KMS-11 (cell line): ENCODE results near the gene EVC2.
A peak's percentile ranks its signal among the peaks of the same experiment; 100 is the strongest.

ENCODE experiments used
- H2AFZ ChIP-seq: fragments of 200-600 bp; sonication (generic); 2 replicates; pipeline ENCODE4 v1.6.1; 2016; ENCODE audit warnings: antibody characterized with exemption, mixed run types, low read depth
- H3K27ac ChIP-seq: fragments of 200-600 bp; sonication (generic); 2 replicates; pipeline ENCODE4 v1.6.1; 2016; ENCODE audit warnings: mild to moderate bottlenecking, mixed run types
- H3K27me3 ChIP-seq: fragments of 200-600 bp; sonication (generic); 2 replicates; pipeline ENCODE4 v1.6.1; 2017; ENCODE audit warnings: mild to moderate bottlenecking, low read depth, mixed run types, moderate library complexity; ENCODE audit not compliant: insufficient read depth
- H3K36me3 ChIP-seq: fragments of 200-600 bp; sonication (generic); 2 replicates; pipeline ENCODE4 v1.6.1; 2017; ENCODE audit warnings: mild to moderate bottlenecking, mixed run types; ENCODE audit not compliant: insufficient read depth
- H3K4me1 ChIP-seq: fragments of 200-600 bp; sonication (generic); 2 replicates; pipeline ENCODE4 v1.6.1; 2016; ENCODE audit warnings: mild to moderate bottlenecking, low read depth, mixed run types; ENCODE audit not compliant: poor library complexity, severe bottlenecking
- H3K4me2 ChIP-seq: fragments of 200-600 bp; sonication (generic); 2 replicates; pipeline ENCODE4 v1.7.0; 2016; ENCODE audit warnings: mild to moderate bottlenecking, mixed run types
- H3K4me3 ChIP-seq: fragments of 200-600 bp; sonication (generic); IDR thresholded peaks from 2 replicates; pipeline ENCODE4 v1.6.1; 2017; ENCODE audit warnings: low read depth, low read length, mixed read lengths; ENCODE audit not compliant: insufficient read depth
- H3K79me2 ChIP-seq: fragments of 200-600 bp; sonication (generic); 2 replicates; pipeline ENCODE4 v1.6.1; 2016; ENCODE audit warnings: low read depth, mixed run types; ENCODE audit not compliant: insufficient read depth
- H3K9ac ChIP-seq: fragments of 200-600 bp; sonication (generic); 2 replicates; pipeline ENCODE4 v1.6.1; 2016; ENCODE audit warnings: mild to moderate bottlenecking, mixed run types
- H4K20me1 ChIP-seq: fragments of 200-600 bp; sonication (generic); 2 replicates; pipeline ENCODE4 v1.6.1; 2016; ENCODE audit warnings: mild to moderate bottlenecking, mixed run types; ENCODE audit not compliant: insufficient read depth
- TF ChIP-seq, protein P1 (sequence below): fragments of 200-600 bp; sonication (generic); conservative IDR thresholded peaks from 2 replicates; pipeline ENCODE4 v1.6.1; 2017; ENCODE audit warnings: low read depth, mild to moderate bottlenecking, antibody characterized with exemption, low read length, moderate library complexity, mixed read lengths

Gene EVC2

DNA sequence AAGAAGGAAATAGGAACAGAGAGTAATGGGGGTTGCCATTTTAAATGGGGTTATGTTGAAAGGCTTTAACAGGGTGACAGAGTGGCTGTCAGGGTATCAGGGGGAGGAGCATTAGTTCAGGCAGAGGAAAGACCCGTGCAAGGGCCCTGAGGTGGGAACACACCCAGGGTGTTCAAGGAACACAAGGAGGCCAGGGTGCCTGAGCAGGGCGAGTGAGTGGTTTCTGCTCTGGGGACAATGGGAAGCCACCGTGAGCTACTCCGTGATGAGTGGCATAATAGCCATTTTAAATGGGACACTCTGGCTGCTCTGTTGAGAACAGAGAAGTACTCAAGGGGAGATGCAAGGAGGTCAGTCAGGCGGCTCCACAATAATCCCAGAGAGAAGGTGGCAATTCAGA, 4.5 kb downstream of the EVC2 start:
- H3K4me3 ChIP-seq: no peak overlapping the region

DNA sequence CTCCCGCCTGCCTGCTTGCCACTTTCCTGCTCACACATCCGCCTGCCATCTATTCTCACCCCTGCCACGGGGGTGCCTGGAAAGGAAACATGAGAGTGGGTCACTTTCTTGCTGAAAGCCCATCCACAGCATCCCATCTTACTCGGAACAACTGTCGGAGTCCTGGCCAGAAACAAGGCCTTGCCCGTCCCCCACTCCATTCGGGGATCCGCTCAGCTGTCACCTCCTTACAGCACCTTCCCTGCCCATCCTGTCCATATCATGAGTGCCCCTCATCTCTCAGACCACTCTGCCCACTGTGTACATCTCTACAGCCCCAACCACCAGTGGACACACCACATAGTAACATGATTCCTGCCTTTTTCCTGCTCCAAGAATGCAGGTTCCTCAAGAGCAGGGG, 6.4 kb downstream of the EVC2 start:
- Histone ChIP-seq H3K36me3 (no peaks in the 10 kb centered on the region), H3K4me1 (peaks cover 36% of the 10 kb centered on the region), H4K20me1 (no peaks in the 10 kb centered on the region), H3K4me2 (no peak overlapping the region), H3K79me2 (no peaks in the 10 kb centered on the region; the same call in 1 of the 2 replicates), H3K27ac (no peak overlapping the region), H2AFZ (no peak overlapping the region), H3K9ac (no peak overlapping the region), H3K4me3 (no peak overlapping the region), H3K27me3 (no peaks in the 10 kb centered on the region)
- TF ChIP-seq, protein P1, sequence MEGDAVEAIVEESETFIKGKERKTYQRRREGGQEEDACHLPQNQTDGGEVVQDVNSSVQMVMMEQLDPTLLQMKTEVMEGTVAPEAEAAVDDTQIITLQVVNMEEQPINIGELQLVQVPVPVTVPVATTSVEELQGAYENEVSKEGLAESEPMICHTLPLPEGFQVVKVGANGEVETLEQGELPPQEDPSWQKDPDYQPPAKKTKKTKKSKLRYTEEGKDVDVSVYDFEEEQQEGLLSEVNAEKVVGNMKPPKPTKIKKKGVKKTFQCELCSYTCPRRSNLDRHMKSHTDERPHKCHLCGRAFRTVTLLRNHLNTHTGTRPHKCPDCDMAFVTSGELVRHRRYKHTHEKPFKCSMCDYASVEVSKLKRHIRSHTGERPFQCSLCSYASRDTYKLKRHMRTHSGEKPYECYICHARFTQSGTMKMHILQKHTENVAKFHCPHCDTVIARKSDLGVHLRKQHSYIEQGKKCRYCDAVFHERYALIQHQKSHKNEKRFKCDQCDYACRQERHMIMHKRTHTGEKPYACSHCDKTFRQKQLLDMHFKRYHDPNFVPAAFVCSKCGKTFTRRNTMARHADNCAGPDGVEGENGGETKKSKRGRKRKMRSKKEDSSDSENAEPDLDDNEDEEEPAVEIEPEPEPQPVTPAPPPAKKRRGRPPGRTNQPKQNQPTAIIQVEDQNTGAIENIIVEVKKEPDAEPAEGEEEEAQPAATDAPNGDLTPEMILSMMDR: no peak

More for the DNA sequence above, 4.5 kb downstream of the EVC2 start:
- H3K27ac ChIP-seq: peak overlapping the region; percentile 56
- no peaks in the 10 kb centered on the region for H3K27me3 ChIP-seq
- no peaks in the 10 kb centered on the region for H3K36me3 ChIP-seq
- peak overlapping the region; percentile 6; the same call in 1 of the 2 replicates for H3K9ac ChIP-seq
- H3K4me1 ChIP-seq: peaks cover 45% of the 10 kb centered on the region
- H2AFZ ChIP-seq: no peak overlapping the region
- H3K79me2 ChIP-seq: no peaks in the 10 kb centered on the region; the same call in 1 of the 2 replicates
- H3K4me2 ChIP-seq: peak overlapping the region; percentile 66
- TF ChIP-seq, protein P1: no peak
- no peaks in the 10 kb centered on the region for H4K20me1 ChIP-seq

DNA sequence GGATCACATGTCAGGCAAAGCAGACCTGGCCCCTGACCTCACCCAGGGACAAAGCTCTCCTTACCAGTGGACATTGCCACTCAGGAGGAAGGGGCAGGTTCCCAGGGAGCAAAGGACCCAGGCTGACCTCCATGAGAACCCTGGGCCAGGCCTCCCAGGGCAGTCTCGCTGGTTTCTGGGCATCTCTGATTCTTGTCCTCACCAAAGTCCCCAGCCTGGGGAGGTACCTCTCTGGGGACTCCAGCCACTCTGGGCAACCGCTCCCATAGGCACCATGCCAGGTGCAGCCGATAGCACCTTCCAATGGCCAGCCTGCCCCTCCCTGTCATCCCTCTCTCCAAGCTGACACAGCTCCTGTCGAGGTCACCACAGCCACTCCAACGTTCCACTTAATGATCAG, 7.9 kb downstream of the EVC2 start:
- TF ChIP-seq, protein P1: no peak
- Histone ChIP-seq H3K79me2 (no peaks in the 10 kb centered on the region; the same call in 1 of the 2 replicates), H3K9ac (no peak overlapping the region), H3K27me3 (no peaks in the 10 kb centered on the region), H3K4me1 (peaks cover 32% of the 10 kb centered on the region), H2AFZ (no peak overlapping the region), H3K4me3 (no peak overlapping the region), H4K20me1 (no peaks in the 10 kb centered on the region), H3K4me2 (no peak overlapping the region), H3K36me3 (no peaks in the 10 kb centered on the region), H3K27ac (no peak overlapping the region)

DNA sequence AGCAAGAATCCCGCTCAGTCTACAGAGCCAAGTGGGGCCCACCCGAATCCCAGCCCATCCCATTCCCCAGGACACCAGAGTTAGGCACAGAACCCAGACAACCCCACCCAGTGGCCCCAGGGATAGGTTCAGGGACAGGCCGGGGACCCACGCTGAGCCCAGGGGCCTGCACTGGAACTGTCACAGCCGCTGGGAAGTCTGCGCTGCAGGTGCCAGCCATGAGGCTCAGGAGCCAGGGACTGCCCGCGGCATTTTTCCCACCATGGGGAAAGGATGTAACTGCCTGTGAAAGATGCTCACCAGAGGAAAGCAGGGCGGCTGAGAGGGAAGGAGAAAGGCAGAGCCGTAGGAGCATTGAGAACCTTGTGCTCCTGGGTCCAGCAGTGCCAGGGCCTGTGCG, 12.0 kb downstream of the EVC2 start:
- H3K4me1 ChIP-seq: peaks cover 10% of the 10 kb centered on the region
- H3K27ac ChIP-seq: no peak overlapping the region
- no peaks in the 10 kb centered on the region for H4K20me1 ChIP-seq
- no peaks in the 10 kb centered on the region for H3K27me3 ChIP-seq
- no peaks in the 10 kb centered on the region for H3K79me2 ChIP-seq
- no peak overlapping the region for H2AFZ ChIP-seq
- no peak overlapping the region for H3K4me2 ChIP-seq
- H3K4me3 ChIP-seq: no peak overlapping the region
- no peak overlapping the region for H3K9ac ChIP-seq
- no peaks in the 10 kb centered on the region for H3K36me3 ChIP-seq
- TF ChIP-seq, protein P1: no peak
